ENCODE data around the gene PPP1R3F. TPM values are rescaled to one million over a fixed set of nuclear protein-coding genes. Genes with fewer than 3 reads are reported as not detected.

PPP1R3F gene
- total and polyA plus RNA-seq, 2 donors (not counting 1 experiment from before 2014, with no cell fraction given) = 3.7 to 10.2 TPM

- Histone ChIP-seq H3K4me1 (ENCODE audit: control insufficient read depth in 2 of 2, insufficient read depth in 2 of 2, low read length in 2 of 2) (peaks cover 0 to 9% of the 10 kb centered on the region in 2 donors), H3K9ac (ENCODE audit: low read length) (no peak overlapping the region), H3K9me3 (ENCODE audit: control extremely low read depth in 1 of 3, control insufficient read depth in 2 of 3, insufficient read depth in 1 of 3, low read length in 2 of 3) (no peaks in the 10 kb centered on the region), H3K79me2 (ENCODE audit: control insufficient read depth, insufficient read depth, low read length) (no peaks in the 10 kb centered on the region), H3K27ac (ENCODE audit: low read length in 2 of 2) (no peak overlapping the region), H2AFZ (ENCODE audit: insufficient read depth, low read depth, low read length, poor library complexity, severe bottlenecking) (no peak overlapping the region), H4K20me1 (ENCODE audit: control insufficient read depth, insufficient read depth, low read length, poor library complexity, severe bottlenecking) (no peaks in the 10 kb centered on the region), H3K4me2 (replicated peaks; ENCODE audit: low read depth, low read length, poor library complexity, severe bottlenecking) (no peak overlapping the region), H3K4me3 (ENCODE audit: control extremely low read depth in 1 of 5, extremely low read depth in 1 of 5, insufficient read depth in 1 of 5, low read depth in 2 of 5, low read length in 4 of 5) (no peak overlapping the region), H3K36me3 (replicated peaks in 1 of 2; ENCODE audit: control extremely low read depth in 1 of 2, control insufficient read depth in 1 of 2, extremely low read depth in 1 of 2, insufficient read depth in 2 of 2, low read length in 1 of 2) (no peaks in the 10 kb centered on the region), H3K27me3 (replicated peaks in 1 of 4; ENCODE audit: control extremely low read depth in 1 of 4, control insufficient read depth in 3 of 4, insufficient read depth in 4 of 4, low read length in 3 of 4) (no peaks in the 10 kb centered on the region)
- Mint-ChIP-seq H3K4me3 (no peak overlapping the region), H3K9me3 (ENCODE audit: insufficient read depth) (no peaks in the 10 kb centered on the region), H3K4me1 (no peaks in the 10 kb centered on the region), H3K27me3 (no peaks in the 10 kb centered on the region), H3K27ac (no peak overlapping the region)
- ChIA-PET POLR2A (no interaction called here), CTCF (no interaction called here)
- TF ChIP-seq EZH2 (IDR thresholded peaks at IDR 0.05; ENCODE audit: borderline replicate concordance, insufficient read depth, low read depth, low read length, poor library complexity, severe bottlenecking) (no peak), CTCF (IDR thresholded peaks at IDR 0.05) (no peak)
- 87% methylated on average over 4 of the region's 7 CpGs for WGBS (ENCODE audit: insufficient coverage)
- intact Hi-C loops (cut with micrococcal nuclease) = no loop called here
- ATAC-seq (ENCODE audit: low read depth) (no peak), DNase-seq (no peak)
Measured at GRCh38 chrX:49290215-49290614, 20.6 kb downstream of the PPP1R3F start.

GRCh38 chrX:49291615-49292337 is 22.2 kb downstream of the PPP1R3F start:
- H2AFZ ChIP-seq (ENCODE audit: insufficient read depth, low read depth, low read length, poor library complexity, severe bottlenecking) = no peak overlapping the region
- POLR2A ChIA-PET = no interaction called here

More at GRCh38 chrX:49291615-49292337, 22.2 kb downstream of the PPP1R3F start:
- ATAC-seq (ENCODE audit: low read depth) (peak; percentile 49), DNase-seq (peak; percentile 56)
- H3K79me2 ChIP-seq (ENCODE audit: control insufficient read depth, insufficient read depth, low read length) = no peaks in the 10 kb centered on the region
- H3K4me1 ChIP-seq (ENCODE audit: control insufficient read depth in 2 of 2, insufficient read depth in 2 of 2, low read length in 2 of 2) = peaks cover 0 to 9% of the 10 kb centered on the region in 2 donors
- no peak overlapping the region for H3K9ac ChIP-seq (ENCODE audit: low read length)
- intact Hi-C loops (cut with micrococcal nuclease) = loop anchor here (2.0 kb wide), 1 partner anchor 463 kb away; no protein-coding TSS in a partner anchor
- H3K27ac Mint-ChIP-seq = no peak overlapping the region
- H3K4me3 ChIP-seq (ENCODE audit: control extremely low read depth in 1 of 5, extremely low read depth in 1 of 5, insufficient read depth in 1 of 5, low read depth in 2 of 5, low read length in 4 of 5) = no peak overlapping the region
- no peaks in the 10 kb centered on the region for H3K36me3 ChIP-seq (replicated peaks in 1 of 2; ENCODE audit: control extremely low read depth in 1 of 2, control insufficient read depth in 1 of 2, extremely low read depth in 1 of 2, insufficient read depth in 2 of 2, low read length in 1 of 2)
- CTCF ChIA-PET = interaction anchor here (0.5 to 0.6 kb wide), 2 partner anchors 9 to 18 kb away, joined by 3 read pairs; no protein-coding TSS in a partner anchor
- H3K4me3 Mint-ChIP-seq = no peak overlapping the region
- peak overlapping the region; percentile 14 for H3K4me2 ChIP-seq (replicated peaks; ENCODE audit: low read depth, low read length, poor library complexity, severe bottlenecking)
- TF ChIP-seq CTCF (IDR thresholded peaks at IDR 0.05) = peak; percentile 55
- no peak for TF ChIP-seq EZH2 (IDR thresholded peaks at IDR 0.05; ENCODE audit: borderline replicate concordance, insufficient read depth, low read depth, low read length, poor library complexity, severe bottlenecking)
- H3K9me3 Mint-ChIP-seq (ENCODE audit: insufficient read depth) = no peaks in the 10 kb centered on the region
- no peaks in the 10 kb centered on the region for H4K20me1 ChIP-seq (ENCODE audit: control insufficient read depth, insufficient read depth, low read length, poor library complexity, severe bottlenecking)
- H3K27me3 ChIP-seq (replicated peaks in 1 of 4; ENCODE audit: control extremely low read depth in 1 of 4, control insufficient read depth in 3 of 4, insufficient read depth in 4 of 4, low read length in 3 of 4) = no peaks in the 10 kb centered on the region
- H3K27ac ChIP-seq (ENCODE audit: low read length in 2 of 2) = no peak overlapping the region
- no peaks in the 10 kb centered on the region for H3K9me3 ChIP-seq (ENCODE audit: control extremely low read depth in 1 of 3, control insufficient read depth in 2 of 3, insufficient read depth in 1 of 3, low read length in 2 of 3)
- 28% methylated on average over 6 of the region's 11 CpGs for WGBS (ENCODE audit: insufficient coverage)
- no peaks in the 10 kb centered on the region for H3K27me3 Mint-ChIP-seq
- no peaks in the 10 kb centered on the region for H3K4me1 Mint-ChIP-seq

Measured in B cell (primary cell).